ENCODE results near the gene PREX1. TPM values are rescaled to one million over a fixed set of nuclear protein-coding genes. Genes with fewer than 3 reads are reported as not detected.

PREX1 gene
- total and polyA plus RNA-seq, 8 donors, result 1.5 to 13.2 (median 6.3) TPM

DNA sequence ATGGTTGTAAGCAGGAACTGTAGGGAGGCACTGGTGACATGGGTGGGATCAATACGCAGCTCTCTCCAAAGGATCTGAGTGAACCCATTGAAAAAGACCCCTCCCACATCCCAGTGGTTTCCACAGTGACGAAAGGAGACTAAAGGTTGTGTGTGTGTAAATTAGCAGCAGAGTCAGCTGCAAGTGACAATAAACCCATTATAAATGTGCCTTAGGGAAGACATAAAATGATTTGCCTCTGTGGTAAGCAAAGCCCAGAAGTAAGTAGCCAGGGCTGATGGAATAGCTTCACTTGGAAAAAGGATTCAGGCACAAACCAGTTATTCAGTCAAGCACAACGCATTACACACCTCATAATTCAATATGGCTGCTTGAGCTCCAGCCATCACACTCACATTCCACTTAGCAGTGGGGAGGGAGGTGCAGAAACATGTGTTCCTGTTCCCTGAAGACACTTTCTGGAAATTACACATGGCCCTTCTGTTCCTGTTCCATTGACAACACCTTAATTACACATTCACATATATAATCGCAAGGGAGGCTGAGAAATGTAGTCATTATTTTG, 231.4 kb downstream of the PREX1 start:
- Histone ChIP-seq H3K9me3 (no peaks in the 10 kb centered on the region), H3K4me3 (no peak overlapping the region), H3K36me3 (no peaks in the 10 kb centered on the region), H3K27me3 (no peaks in the 10 kb centered on the region), H3K4me1 (no peaks in the 10 kb centered on the region), H3K27ac (no peak overlapping the region)
- intact Hi-C loops (cut with DNase I), result no loop called here
- TF ChIP-seq, protein P1, sequence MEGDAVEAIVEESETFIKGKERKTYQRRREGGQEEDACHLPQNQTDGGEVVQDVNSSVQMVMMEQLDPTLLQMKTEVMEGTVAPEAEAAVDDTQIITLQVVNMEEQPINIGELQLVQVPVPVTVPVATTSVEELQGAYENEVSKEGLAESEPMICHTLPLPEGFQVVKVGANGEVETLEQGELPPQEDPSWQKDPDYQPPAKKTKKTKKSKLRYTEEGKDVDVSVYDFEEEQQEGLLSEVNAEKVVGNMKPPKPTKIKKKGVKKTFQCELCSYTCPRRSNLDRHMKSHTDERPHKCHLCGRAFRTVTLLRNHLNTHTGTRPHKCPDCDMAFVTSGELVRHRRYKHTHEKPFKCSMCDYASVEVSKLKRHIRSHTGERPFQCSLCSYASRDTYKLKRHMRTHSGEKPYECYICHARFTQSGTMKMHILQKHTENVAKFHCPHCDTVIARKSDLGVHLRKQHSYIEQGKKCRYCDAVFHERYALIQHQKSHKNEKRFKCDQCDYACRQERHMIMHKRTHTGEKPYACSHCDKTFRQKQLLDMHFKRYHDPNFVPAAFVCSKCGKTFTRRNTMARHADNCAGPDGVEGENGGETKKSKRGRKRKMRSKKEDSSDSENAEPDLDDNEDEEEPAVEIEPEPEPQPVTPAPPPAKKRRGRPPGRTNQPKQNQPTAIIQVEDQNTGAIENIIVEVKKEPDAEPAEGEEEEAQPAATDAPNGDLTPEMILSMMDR (IDR thresholded peaks at IDR 0.05), result no peak
- no peak for ATAC-seq
- 74 to 89% methylated on average over 4 of the region's 4 CpGs for WGBS, 2 donors
- FAIRE-seq, result no peak
- no peak for DNase-seq

DNA sequence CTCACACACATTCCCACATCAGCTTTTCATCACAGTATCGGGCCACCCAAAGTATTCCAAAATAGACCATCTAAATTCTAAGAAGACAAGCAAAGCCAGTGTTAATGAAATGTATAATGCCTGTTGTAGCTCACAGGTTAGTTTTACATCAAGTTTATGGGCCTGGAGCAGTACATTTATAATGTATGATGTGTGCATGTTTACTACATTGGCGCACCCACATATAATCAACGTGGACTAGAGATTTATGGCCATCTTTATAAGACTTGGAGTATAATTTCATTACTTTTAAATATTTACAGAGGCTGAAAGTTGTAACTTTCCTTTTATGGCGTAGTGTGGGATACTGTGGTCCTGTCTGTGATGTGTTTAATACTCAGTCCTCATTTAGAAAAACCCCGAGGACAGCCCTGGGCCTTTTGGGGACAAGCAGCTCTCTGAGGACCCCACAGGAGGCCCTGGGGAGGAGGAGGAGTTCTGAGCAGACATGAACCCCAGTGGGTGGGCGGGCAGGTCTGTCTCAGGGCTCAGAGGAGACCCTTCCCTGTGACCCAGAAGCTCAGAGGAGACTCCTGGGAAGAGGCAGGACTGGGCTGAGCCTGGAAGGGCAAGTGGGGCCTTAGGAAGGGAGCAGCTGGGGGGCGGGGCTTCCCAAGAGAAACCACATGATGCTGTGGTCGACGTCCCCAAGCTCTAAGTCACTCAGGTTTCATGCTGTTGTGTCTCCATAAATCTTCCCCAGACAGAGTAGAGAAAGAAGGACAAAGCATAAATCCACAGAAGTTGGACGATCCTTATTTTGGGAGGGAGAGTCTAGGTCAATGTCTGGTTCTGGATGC, 232.1 kb downstream of the PREX1 start:
- 60 to 68% methylated on average over 10 of the region's 10 CpGs for WGBS, 2 donors
- Histone ChIP-seq H3K36me3 (no peaks in the 10 kb centered on the region), H3K27me3 (no peaks in the 10 kb centered on the region), H3K4me1 (no peaks in the 10 kb centered on the region), H3K4me3 (no peak overlapping the region), H3K9me3 (no peaks in the 10 kb centered on the region), H3K27ac (no peak overlapping the region)
- TF ChIP-seq, protein P1 (IDR thresholded peaks at IDR 0.05), result no peak
- intact Hi-C loops (cut with DNase I), result no loop called here
- FAIRE-seq (peak; percentile 68), DNase-seq (no peak), ATAC-seq (no peak)

DNA sequence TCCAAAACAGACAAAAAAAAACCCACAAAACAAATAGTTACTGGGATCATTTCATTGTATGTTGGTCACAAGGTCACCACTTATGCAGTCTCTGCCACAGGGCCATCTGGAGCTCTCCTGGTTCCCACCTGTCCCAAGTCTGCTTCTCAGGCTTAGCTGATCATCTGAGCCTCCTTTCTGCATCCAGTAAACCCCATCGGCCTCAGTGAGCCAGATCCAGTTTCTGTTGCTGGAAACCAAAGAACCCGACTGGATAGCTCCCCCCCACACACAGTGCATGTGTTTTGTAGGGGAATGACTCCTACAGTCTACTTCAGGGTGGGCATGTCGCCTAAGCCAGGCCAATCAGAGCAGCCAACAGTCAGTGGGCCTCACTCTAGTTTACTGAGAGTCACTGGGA, 233.3 kb downstream of the PREX1 start:
- Histone ChIP-seq H3K9me3 (no peaks in the 10 kb centered on the region), H3K27ac (no peak overlapping the region), H3K4me3 (no peak overlapping the region), H3K27me3 (no peaks in the 10 kb centered on the region), H3K4me1 (no peaks in the 10 kb centered on the region), H3K36me3 (no peaks in the 10 kb centered on the region)
- no peak for FAIRE-seq
- ATAC-seq, result no peak
- intact Hi-C loops (cut with DNase I), result no loop called here
- TF ChIP-seq, protein P1 (IDR thresholded peaks at IDR 0.05), result no peak
- no peak for DNase-seq
- WGBS, 2 donors, result 51 to 77% methylated on average over 3 of the region's 3 CpGs

DNA sequence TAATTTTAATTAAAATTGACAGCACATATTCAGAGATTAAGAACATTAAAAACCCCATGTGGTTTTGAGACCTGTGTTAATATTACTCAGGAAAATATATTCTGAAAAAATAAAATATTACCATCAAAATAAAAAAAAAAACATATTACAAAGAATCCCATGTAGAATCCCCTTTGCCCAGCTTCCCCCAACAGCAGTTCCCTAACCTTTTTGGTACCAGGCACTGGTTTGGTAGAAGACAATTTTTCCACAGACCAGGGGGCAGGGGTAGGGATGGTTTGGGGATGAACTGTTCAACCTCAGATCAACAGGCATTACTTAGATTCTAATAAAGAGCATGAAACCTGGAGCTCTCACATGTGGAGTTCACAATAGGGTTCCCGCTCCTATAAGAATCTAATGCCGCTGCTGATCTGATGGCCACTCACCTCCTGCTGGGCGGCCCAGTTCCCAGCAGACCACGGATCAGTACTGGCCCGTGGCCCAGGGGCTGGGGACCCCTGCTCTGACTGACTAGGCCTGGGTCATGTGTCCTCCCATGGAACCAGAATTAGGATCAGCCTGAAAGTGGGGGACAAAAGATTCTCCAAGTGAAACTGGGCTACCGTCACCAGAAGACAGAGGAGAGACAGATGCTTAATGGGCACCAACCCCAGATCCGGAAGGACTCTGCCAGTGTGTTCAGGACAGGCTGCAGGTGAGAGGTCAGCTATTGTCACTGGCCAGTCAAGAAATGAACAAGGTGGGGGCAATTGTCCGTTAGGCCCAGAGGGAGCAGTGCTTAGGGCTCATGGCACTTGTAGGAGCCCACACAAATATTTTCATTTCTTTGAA, 235.5 kb downstream of the PREX1 start:
- Histone ChIP-seq H3K9me3 (no peaks in the 10 kb centered on the region), H3K27me3 (no peaks in the 10 kb centered on the region), H3K4me3 (no peak overlapping the region), H3K27ac (no peak overlapping the region), H3K4me1 (no peaks in the 10 kb centered on the region), H3K36me3 (no peaks in the 10 kb centered on the region)
- WGBS, 2 donors, result 78 to 85% methylated on average over 8 of the region's 8 CpGs
- FAIRE-seq (no peak), DNase-seq (no peak), ATAC-seq (no peak)
- intact Hi-C loops (cut with DNase I), result no loop called here
- TF ChIP-seq, protein P1 (IDR thresholded peaks at IDR 0.05), result no peak
